ENCODE measurements around the gene HES6. TPM values are rescaled to one million over a fixed set of nuclear protein-coding genes. Genes with fewer than 3 reads are reported as not detected.

HES6 gene
- total RNA-seq, 1 experiment from 2014 or later: 17.2 TPM

- no peak for DNase-seq (ENCODE audit: low spot score)
- Histone ChIP-seq H3K9me3 (ENCODE audit: low read depth, low read length, poor library complexity, severe bottlenecking) (no peaks in the 10 kb centered on the region), H3K27ac (ENCODE audit: low read depth, low read length, poor library complexity, severe bottlenecking) (no peak overlapping the region), H3K4me3 (ENCODE audit: low read depth, low read length, poor library complexity, severe bottlenecking) (no peak overlapping the region), H3K36me3 (ENCODE audit: insufficient read depth, low read length, poor library complexity, severe bottlenecking) (no peaks in the 10 kb centered on the region), H3K4me1 (ENCODE audit: insufficient read depth, low read length, poor library complexity, severe bottlenecking) (no peaks in the 10 kb centered on the region), H3K27me3 (replicated peaks; ENCODE audit: insufficient read depth, low read depth, low read length, poor library complexity) (no peaks in the 10 kb centered on the region)
- ChIA-PET POLR2A (ENCODE audit: low non-redundant PET) (no interaction called here), CTCF (no interaction called here)
- BruUV-seq (replicated peaks): no TSS peak
- intact Hi-C loops (cut with micrococcal nuclease; ENCODE audit: unreplicated experiment): no loop called here
- no peak for TF ChIP-seq EZH2 (IDR thresholded peaks at IDR 0.05; ENCODE audit: borderline replicate concordance, low read depth, low read length, poor library complexity, severe bottlenecking)
- TF ChIP-seq CTCF (conservative IDR thresholded peaks at IDR 0.05; ENCODE audit: low read depth, low read length): no peak
These were observed 28.2 kb upstream of the HES6 start for GRCh38 chr2:238267884-238268680.

GRCh38 chr2:238267341-238267710, 27.5 kb upstream of the HES6 start:
- Histone ChIP-seq H3K27me3 (replicated peaks; ENCODE audit: insufficient read depth, low read depth, low read length, poor library complexity) (no peaks in the 10 kb centered on the region), H3K9me3 (ENCODE audit: low read depth, low read length, poor library complexity, severe bottlenecking) (no peaks in the 10 kb centered on the region), H3K36me3 (ENCODE audit: insufficient read depth, low read length, poor library complexity, severe bottlenecking) (no peaks in the 10 kb centered on the region), H3K27ac (ENCODE audit: low read depth, low read length, poor library complexity, severe bottlenecking) (no peak overlapping the region), H3K4me3 (ENCODE audit: low read depth, low read length, poor library complexity, severe bottlenecking) (no peak overlapping the region), H3K4me1 (ENCODE audit: insufficient read depth, low read length, poor library complexity, severe bottlenecking) (no peaks in the 10 kb centered on the region)
- no peak for DNase-seq (ENCODE audit: low spot score)
- POLR2A ChIA-PET (ENCODE audit: low non-redundant PET): no interaction called here
- CTCF ChIA-PET: interaction anchor here (0.6 kb wide), 1 partner anchor 493 kb away, joined by 3 read pairs; no protein-coding TSS in a partner anchor
- no TSS peak for BruUV-seq (replicated peaks)
- intact Hi-C loops (cut with micrococcal nuclease; ENCODE audit: unreplicated experiment): no loop called here
- TF ChIP-seq EZH2 (IDR thresholded peaks at IDR 0.05; ENCODE audit: borderline replicate concordance, low read depth, low read length, poor library complexity, severe bottlenecking) (no peak), CTCF (conservative IDR thresholded peaks at IDR 0.05; ENCODE audit: low read depth, low read length) (no peak)

- Histone ChIP-seq H3K27me3 (replicated peaks; ENCODE audit: insufficient read depth, low read depth, low read length, poor library complexity) (no peaks in the 10 kb centered on the region), H3K36me3 (ENCODE audit: insufficient read depth, low read length, poor library complexity, severe bottlenecking) (no peaks in the 10 kb centered on the region), H3K27ac (ENCODE audit: low read depth, low read length, poor library complexity, severe bottlenecking) (no peak overlapping the region), H3K4me3 (ENCODE audit: low read depth, low read length, poor library complexity, severe bottlenecking) (no peak overlapping the region), H3K9me3 (ENCODE audit: low read depth, low read length, poor library complexity, severe bottlenecking) (no peaks in the 10 kb centered on the region), H3K4me1 (ENCODE audit: insufficient read depth, low read length, poor library complexity, severe bottlenecking) (no peaks in the 10 kb centered on the region)
- TF ChIP-seq CTCF (conservative IDR thresholded peaks at IDR 0.05; ENCODE audit: low read depth, low read length): no peak
- no peak for TF ChIP-seq EZH2 (IDR thresholded peaks at IDR 0.05; ENCODE audit: borderline replicate concordance, low read depth, low read length, poor library complexity, severe bottlenecking)
- ChIA-PET CTCF (no interaction called here), POLR2A (ENCODE audit: low non-redundant PET) (no interaction called here)
- DNase-seq (ENCODE audit: low spot score): no peak
- BruUV-seq (replicated peaks): no TSS peak
- intact Hi-C loops (cut with micrococcal nuclease; ENCODE audit: unreplicated experiment): no loop called here
These were observed 25.8 kb upstream of the HES6 start for GRCh38 chr2:238265605-238266004.
